Central memory CD8-positive, alpha-beta T cell (primary cell): Measurements from ENCODE around the gene SPINT3.

ENCODE experiments used
- ATAC-seq: fragments of 150-1000 bp; cut with Tn5 transposase; replicated peaks from 2 replicates; pipeline ENCODE4 v1.10.0; 2022; ENCODE audit warnings: mild to moderate bottlenecking, moderate FRiP score, moderate number of reproducible peaks; ENCODE audit not compliant: poor library complexity, severe bottlenecking; ENCODE audit errors: extremely low read depth
- DNase-seq, 2 donors: peaks; one replicate each; pipeline ENCODE4 v3.0.0; 2021; ENCODE audit warnings: low spot score in 2 of 2
- H3K27ac Mint-ChIP-seq: one replicate; pipeline ENCODE4 v1.8.0; 2022; ENCODE audit warnings: low read depth, mild to moderate bottlenecking, moderate library complexity, mixed read lengths
- H3K27me3 Mint-ChIP-seq: one replicate; pipeline ENCODE4 v1.8.0; 2022; ENCODE audit warnings: mixed read lengths
- H3K36me3 Mint-ChIP-seq: one replicate; pipeline ENCODE4 v1.8.0; 2022; ENCODE audit warnings: mild to moderate bottlenecking, moderate library complexity, mixed read lengths; ENCODE audit not compliant: insufficient read depth
- H3K4me1 Mint-ChIP-seq: one replicate; pipeline ENCODE4 v1.8.0; 2022; ENCODE audit warnings: mixed read lengths
- H3K4me3 Mint-ChIP-seq: one replicate; pipeline ENCODE4 v1.8.0; 2022; ENCODE audit warnings: mild to moderate bottlenecking, moderate library complexity, mixed read lengths
- H3K9me3 Mint-ChIP-seq: one replicate; pipeline ENCODE4 v1.8.0; 2022; ENCODE audit warnings: mixed read lengths

The SPINT3 gene

DNA sequence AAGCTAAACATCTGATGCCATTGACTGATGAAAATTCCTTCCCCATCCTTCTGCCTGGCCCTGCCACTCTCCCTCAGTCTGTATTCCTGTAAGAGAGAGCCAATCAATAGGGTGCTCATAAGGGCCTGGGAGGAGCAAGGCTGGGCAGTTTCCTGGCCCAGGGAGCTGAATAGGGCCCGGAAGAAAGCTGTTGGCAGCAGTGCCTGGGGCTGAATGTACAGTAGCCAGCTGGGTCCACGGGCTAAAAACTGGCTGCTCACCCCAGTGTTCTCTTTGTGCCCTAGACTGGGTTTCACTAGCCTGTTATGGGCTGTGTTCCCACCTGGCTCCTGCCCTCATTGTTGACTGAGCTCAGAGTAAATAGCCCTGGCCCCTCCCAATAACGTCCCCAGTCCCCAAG lies 47.6 kb downstream of the SPINT3 start:
- ATAC-seq = no peak
- Mint-ChIP-seq H3K9me3 (no peaks in the 10 kb centered on the region), H3K36me3 (no peaks in the 10 kb centered on the region), H3K27ac (no peak overlapping the region), H3K4me3 (no peak overlapping the region), H3K27me3 (peaks cover 27% of the 10 kb centered on the region), H3K4me1 (no peaks in the 10 kb centered on the region)
- no peak for DNase-seq

DNA sequence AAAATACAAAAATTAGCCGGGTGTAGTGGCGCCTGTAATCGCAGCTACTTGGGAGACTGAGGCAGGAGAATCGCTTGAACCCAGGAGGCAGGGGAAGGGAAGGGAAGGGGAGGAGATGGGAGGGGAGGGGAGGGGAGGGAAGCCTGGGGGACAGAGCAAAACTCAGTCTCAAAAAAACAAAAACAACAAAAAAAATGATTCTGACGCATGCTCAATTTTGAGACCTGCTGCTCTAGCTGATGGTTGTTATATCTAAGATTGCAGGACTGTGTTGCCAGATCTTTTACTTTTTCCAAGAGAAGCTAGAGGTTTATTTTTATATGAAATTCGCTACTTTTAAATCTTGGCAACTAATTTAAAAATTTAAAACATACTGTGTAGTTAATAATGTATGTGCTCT lies 48.2 kb downstream of the SPINT3 start:
- Mint-ChIP-seq H3K9me3 (no peaks in the 10 kb centered on the region), H3K27me3 (peaks cover 27% of the 10 kb centered on the region)

DNA sequence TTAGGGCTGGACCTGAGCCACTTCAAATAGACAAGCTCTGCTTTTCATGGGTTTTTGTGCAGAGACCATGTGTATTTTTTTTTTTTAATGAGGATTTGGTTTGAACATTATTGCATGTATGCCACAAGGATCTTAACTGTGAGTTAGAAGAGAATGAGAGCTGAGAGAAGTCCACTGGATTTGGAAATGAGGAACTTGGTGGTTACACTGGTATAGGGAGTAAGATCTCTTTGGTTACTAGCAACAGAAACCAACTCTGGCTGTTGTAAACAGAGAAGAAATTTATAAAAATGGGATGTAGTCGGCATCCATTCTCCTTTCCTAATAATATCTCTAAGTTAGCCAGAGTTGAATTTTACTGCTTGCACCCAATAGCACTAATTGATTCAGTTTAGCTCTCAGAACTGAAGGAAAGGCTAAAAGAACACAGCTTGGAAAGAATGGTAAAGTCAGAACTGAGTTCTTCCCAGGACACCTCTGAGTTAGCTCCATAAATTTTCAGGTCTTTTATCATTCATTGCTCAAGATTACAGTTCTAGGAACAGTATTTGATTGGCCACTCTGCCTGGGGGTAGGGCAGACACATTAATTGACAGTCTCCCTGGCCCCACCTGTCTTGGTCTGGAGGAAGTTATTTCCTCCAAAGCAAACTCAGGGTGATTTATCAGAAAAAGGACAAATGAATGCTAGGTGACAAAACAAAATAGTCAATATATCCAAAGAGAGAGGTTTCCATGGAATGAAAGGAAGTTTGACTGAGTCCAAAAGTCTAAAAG lies 49.7 kb downstream of the SPINT3 start:
- H3K9me3 Mint-ChIP-seq = no peaks in the 10 kb centered on the region
- H3K36me3 Mint-ChIP-seq = no peaks in the 10 kb centered on the region
- DNase-seq (no peak), ATAC-seq (no peak)
- H3K27me3 Mint-ChIP-seq = peaks cover 27% of the 10 kb centered on the region
- no peak overlapping the region for H3K4me3 Mint-ChIP-seq
- H3K4me1 Mint-ChIP-seq = no peaks in the 10 kb centered on the region
- H3K27ac Mint-ChIP-seq = no peak overlapping the region

More for the DNA sequence above, 48.2 kb downstream of the SPINT3 start:
- no peak overlapping the region for H3K27ac Mint-ChIP-seq
- H3K36me3 Mint-ChIP-seq = no peaks in the 10 kb centered on the region
- H3K4me3 Mint-ChIP-seq = no peak overlapping the region
- no peaks in the 10 kb centered on the region for H3K4me1 Mint-ChIP-seq
- ATAC-seq = no peak
- no peak for DNase-seq

DNA sequence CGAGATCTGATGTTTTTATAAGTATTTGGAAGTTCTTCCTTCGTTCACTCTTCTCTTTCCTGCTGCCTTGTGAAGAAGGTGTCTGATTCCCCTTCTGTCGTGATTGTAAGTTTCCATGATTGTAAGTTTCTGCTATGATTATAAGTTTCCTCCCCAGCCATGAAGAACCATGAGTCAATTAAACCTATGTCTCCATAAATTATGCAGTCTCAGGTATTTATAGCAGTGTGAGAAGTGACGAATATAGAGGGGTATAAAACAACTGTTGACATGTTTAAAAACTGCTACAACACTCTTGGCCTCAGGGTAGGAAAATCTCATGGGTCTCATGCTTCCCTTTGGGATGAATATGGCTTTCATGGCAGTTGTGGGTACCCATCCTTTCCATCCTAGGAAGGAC lies 51.7 kb downstream of the SPINT3 start:
- Mint-ChIP-seq H3K4me3 (no peak overlapping the region), H3K27ac (no peak overlapping the region), H3K27me3 (peaks cover 11% of the 10 kb centered on the region), H3K4me1 (no peaks in the 10 kb centered on the region), H3K9me3 (no peaks in the 10 kb centered on the region), H3K36me3 (no peaks in the 10 kb centered on the region)
- no peak for DNase-seq
- ATAC-seq = no peak

DNA sequence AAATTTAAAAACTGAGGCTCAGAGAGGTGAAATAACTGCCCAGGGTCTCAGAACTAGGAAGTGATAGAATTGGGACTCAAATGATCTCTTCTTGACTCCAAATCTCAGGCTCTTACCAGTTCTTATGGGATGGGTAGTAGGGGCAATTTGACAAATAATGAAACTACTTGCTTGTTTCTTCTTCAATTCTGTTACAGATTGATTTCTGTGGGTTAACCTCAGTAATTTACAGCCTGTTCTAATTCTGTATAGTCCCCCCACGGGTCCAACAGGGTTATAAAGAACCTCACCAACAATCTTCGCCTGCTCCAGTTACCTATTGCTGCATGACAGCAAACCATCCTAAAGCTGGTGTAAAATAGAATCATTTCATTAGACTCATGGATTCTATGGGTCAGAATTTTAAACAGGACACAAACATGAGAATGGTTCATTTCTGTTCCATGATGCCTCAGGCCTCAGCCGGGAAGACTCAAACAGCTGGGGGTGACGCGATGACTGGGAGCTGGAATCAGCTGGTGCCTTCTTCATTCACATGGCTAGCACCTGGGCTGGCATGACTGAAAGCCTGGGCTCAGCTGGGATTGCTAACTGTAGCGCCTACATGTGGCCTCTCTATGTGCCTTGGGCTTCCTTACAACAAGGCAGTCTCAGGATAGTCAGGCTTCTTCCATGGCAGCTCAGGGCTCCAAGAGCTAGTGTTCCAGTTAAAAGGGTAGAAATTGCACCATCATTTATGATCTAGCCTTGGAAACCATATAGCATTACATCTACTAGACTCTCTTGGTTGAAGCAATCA lies 52.5 kb downstream of the SPINT3 start:
- no peaks in the 10 kb centered on the region for H3K4me1 Mint-ChIP-seq
- no peaks in the 10 kb centered on the region for H3K9me3 Mint-ChIP-seq
- H3K27ac Mint-ChIP-seq = no peak overlapping the region
- H3K36me3 Mint-ChIP-seq = no peaks in the 10 kb centered on the region
- no peak for ATAC-seq
- H3K27me3 Mint-ChIP-seq = peaks cover 3% of the 10 kb centered on the region
- no peak for DNase-seq
- H3K4me3 Mint-ChIP-seq = no peak overlapping the region
